Ishikawa (cell line): ENCODE results near the gene ATP4B.

Experiments used
- CEBPB ChIP-seq: IDR thresholded peaks from 2 replicates; pipeline ENCODE4 v1.6.1; 2012
- CREB1 ChIP-seq: IDR thresholded peaks from 2 replicates; pipeline ENCODE4 v1.6.1; 2012; ENCODE audit warnings: low read depth
- EGR1 ChIP-seq: IDR thresholded peaks from 2 replicates; pipeline ENCODE4 v1.6.1; 2012
- EP300 ChIP-seq: IDR thresholded peaks from 2 replicates; pipeline ENCODE4 v1.6.1; 2012; ENCODE audit warnings: borderline replicate concordance
- FOXM1 ChIP-seq: IDR thresholded peaks from 2 replicates; pipeline ENCODE4 v1.6.1; 2012; ENCODE audit warnings: low read depth, borderline replicate concordance
- MAX ChIP-seq: IDR thresholded peaks from 2 replicates; pipeline ENCODE4 v1.6.1; 2012
- NFIC ChIP-seq: IDR thresholded peaks from 2 replicates; pipeline ENCODE4 v1.6.1; 2012
- RAD21 ChIP-seq: IDR thresholded peaks from 2 replicates; pipeline ENCODE4 v1.6.1; 2012; ENCODE audit warnings: low read depth
- REST ChIP-seq: IDR thresholded peaks from 2 replicates; pipeline ENCODE4 v1.6.1; 2012; ENCODE audit warnings: low read depth, mild to moderate bottlenecking
- TAF1 ChIP-seq: IDR thresholded peaks from 2 replicates; pipeline ENCODE4 v1.6.1; 2012; ENCODE audit warnings: low read depth, mild to moderate bottlenecking
- TCF12 ChIP-seq: IDR thresholded peaks from 2 replicates; pipeline ENCODE4 v1.6.1; 2012; ENCODE audit warnings: low read depth
- TEAD4 ChIP-seq: IDR thresholded peaks from 2 replicates; pipeline ENCODE4 v1.6.1; 2012
- USF1 ChIP-seq: IDR thresholded peaks from 2 replicates; pipeline ENCODE4 v1.6.1; 2012
- YY1 ChIP-seq: IDR thresholded peaks from 2 replicates; pipeline ENCODE4 v1.6.1; 2012; ENCODE audit warnings: low read depth
- ZBTB7A ChIP-seq: IDR thresholded peaks from 2 replicates; pipeline ENCODE4 v1.6.1; 2012; ENCODE audit warnings: low read depth

Gene ATP4B

DNA sequence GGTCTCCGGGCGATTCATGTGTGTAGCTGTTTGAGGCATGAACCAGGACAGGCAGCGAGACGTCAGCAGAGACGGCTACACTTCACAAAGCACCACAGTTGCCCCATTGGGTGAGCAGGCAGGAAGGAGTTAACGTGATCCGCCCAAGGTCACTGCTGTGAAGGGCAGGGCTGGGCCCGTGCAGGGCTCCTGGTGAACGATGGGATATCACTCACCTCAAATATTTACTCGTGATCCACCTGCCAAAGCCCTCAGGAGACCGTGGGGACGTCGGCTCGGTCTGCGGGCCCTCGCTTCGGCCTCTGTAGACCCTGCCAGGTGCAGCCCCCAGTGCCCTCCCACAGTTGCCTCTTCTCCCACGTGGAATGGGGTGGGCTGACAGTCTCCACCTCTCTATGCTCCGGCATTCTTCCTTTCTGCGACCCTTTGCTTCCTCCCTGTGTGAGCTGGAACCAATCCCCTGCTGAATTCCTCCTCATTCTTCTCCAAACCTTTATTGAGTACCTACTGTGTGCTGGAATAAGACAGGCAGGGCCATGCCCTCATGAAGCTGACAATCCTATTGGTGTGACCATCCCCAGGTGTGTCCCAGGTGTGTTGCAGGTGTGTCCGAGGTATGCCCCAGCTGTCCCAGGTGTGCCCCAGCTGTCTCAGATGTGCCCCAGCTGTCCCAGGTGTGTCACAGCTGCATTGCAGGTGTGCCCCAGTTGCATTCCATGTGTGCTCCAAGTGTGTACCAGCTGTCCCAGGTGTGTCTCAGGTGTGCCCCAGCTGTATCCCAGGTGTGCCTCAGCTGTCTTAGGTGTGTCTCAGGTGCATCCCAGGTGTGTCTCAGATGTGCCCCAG, 7.0 kb upstream of the ATP4B start:
- TF ChIP-seq CEBPB (no peak), FOXM1 (no peak), CREB1 (no peak), MAX (no peak), RAD21 (no peak), EGR1 (no peak), EP300 (no peak), NFIC (no peak), USF1 (no peak), TEAD4 (no peak), TAF1 (no peak), ZBTB7A (no peak), TCF12 (no peak)

- no peak for TF ChIP-seq RAD21
- no peak for TF ChIP-seq FOXM1
- TF ChIP-seq ZBTB7A, result no peak
- TF ChIP-seq CEBPB, result no peak
- TF ChIP-seq REST, result no peak
- no peak for TF ChIP-seq TCF12
- no peak for TF ChIP-seq EGR1
- no peak for TF ChIP-seq EP300
- TF ChIP-seq YY1, result no peak
- TF ChIP-seq TEAD4, result no peak
- no peak for TF ChIP-seq TAF1
These were observed 5.9 kb upstream of the ATP4B start for GRCh38 chr13:113663934-113664333.

DNA sequence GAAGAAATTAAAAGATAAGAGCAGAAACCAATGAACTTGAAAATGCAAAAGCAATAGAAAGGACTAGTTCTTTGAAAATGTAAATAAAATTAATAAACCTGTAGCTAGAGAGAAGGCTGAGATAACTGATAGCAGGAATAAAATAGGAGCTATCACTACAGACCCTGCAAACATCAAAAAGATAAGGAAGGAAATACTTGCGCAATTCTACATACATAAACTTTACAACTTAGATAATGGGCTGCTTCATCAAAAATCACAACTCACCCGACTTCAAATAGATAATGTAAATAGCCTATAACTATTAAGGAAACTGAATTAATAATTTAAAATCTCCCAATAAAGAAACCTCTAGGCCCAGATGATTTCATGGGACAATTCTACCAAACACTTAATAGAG, 3.5 kb upstream of the ATP4B start:
- TF ChIP-seq CREB1, result no peak

GRCh38 chr13:113660066-113660465, 2.1 kb upstream of the ATP4B start:
- TF ChIP-seq TCF12 (no peak), REST (no peak), FOXM1 (no peak), CREB1 (no peak), EGR1 (no peak), TAF1 (no peak), RAD21 (no peak), ZBTB7A (no peak), TEAD4 (no peak), EP300 (no peak)

GRCh38 chr13:113659337-113659736, 1.3 kb upstream of the ATP4B start:
- TF ChIP-seq MAX (no peak), USF1 (no peak), EP300 (no peak), REST (no peak), RAD21 (no peak), ZBTB7A (no peak), TCF12 (no peak), CREB1 (no peak), YY1 (no peak), CEBPB (no peak), TAF1 (no peak), FOXM1 (no peak), TEAD4 (no peak), NFIC (no peak), EGR1 (no peak)
